Neural cell (in vitro differentiated cells): ENCODE results near the gene GRIN2C. TPM values are rescaled to one million over a fixed set of nuclear protein-coding genes. Genes with fewer than 3 reads are reported as not detected.

Source experiments
- H2AFZ ChIP-seq: fragments of 200-600, 300-800 bp; sonication (generic), shearing (Covaris generic); 2 replicates; pipeline ENCODE4 v1.6.0; 2014; ENCODE audit warnings: low read depth, mild to moderate bottlenecking, antibody characterized with exemption, low read length, moderate library complexity
- H3F3A ChIP-seq: fragments of 200-600 bp; shearing (Covaris generic); 2 replicates; pipeline ENCODE4 v1.6.1; 2016; ENCODE audit warnings: mild to moderate bottlenecking, moderate library complexity, mixed read lengths, antibody characterized with exemption, low read length; ENCODE audit not compliant: insufficient read depth, poor library complexity, severe bottlenecking
- H3K27ac ChIP-seq: fragments of 200-600, 300-800 bp; sonication (generic), shearing (Covaris generic); 2 replicates; pipeline ENCODE4 v1.5.1; 2014; ENCODE audit warnings: mild to moderate bottlenecking, low read length, moderate library complexity
- H3K27me3 ChIP-seq: fragments of 300-800, 200-600 bp; sonication (generic), shearing (Covaris generic); 2 replicates; pipeline ENCODE4 v1.6.0; 2014; ENCODE audit warnings: mild to moderate bottlenecking, low read depth, low read length, moderate library complexity; ENCODE audit not compliant: insufficient read depth
- H3K36me3 ChIP-seq: fragments of 300-800, 200-600 bp; sonication (generic), shearing (Covaris generic); 2 replicates; pipeline ENCODE4 v1.5.1; 2014; ENCODE audit warnings: mild to moderate bottlenecking, antibody characterized with exemption, low read length, moderate library complexity; ENCODE audit not compliant: insufficient read depth
- H3K4me2 ChIP-seq: fragments of 300-800, 200-600 bp; sonication (generic), shearing (Covaris generic); 2 replicates; pipeline ENCODE4 v1.6.0; 2014; ENCODE audit warnings: mild to moderate bottlenecking, low read length
- H3K4me3 ChIP-seq: fragments of 300-800, 200-600 bp; sonication (generic), shearing (Covaris generic); 2 replicates; pipeline ENCODE4 v1.5.1; 2014; ENCODE audit warnings: mild to moderate bottlenecking, low read length, moderate library complexity
- H3K79me2 ChIP-seq: fragments of 200-600 bp; shearing (Covaris generic); replicated peaks from 2 replicates; pipeline ENCODE4 v1.6.0; 2014; ENCODE audit warnings: mild to moderate bottlenecking, low read length, moderate library complexity; ENCODE audit not compliant: insufficient read depth
- H3K9ac ChIP-seq: fragments of 300-800, 200-600 bp; sonication (generic), shearing (Covaris generic); 2 replicates; pipeline ENCODE4 v1.6.1; 2016; ENCODE audit warnings: mild to moderate bottlenecking, low read length, mixed read lengths
- H3K9me2 ChIP-seq: fragments of 200-600 bp; shearing (Covaris generic); 2 replicates; pipeline ENCODE4 v1.6.1; 2016; ENCODE audit warnings: mild to moderate bottlenecking, low read length, mixed read lengths; ENCODE audit not compliant: insufficient read depth
- H3K9me3 ChIP-seq: fragments of 200-600, 300-800 bp; sonication (generic), shearing (Covaris generic); 2 replicates; pipeline ENCODE4 v1.6.1; 2016; ENCODE audit warnings: mild to moderate bottlenecking, mixed run types, low read length, moderate library complexity, mixed read lengths
- H4K20me1 ChIP-seq: fragments of 200-600 bp; shearing (Covaris generic); 2 replicates; pipeline ENCODE4 v1.6.1; 2016; ENCODE audit warnings: mild to moderate bottlenecking, mixed run types; ENCODE audit not compliant: insufficient read depth
- EP300 ChIP-seq: fragments of 450-650 bp; conservative IDR thresholded peaks from 2 replicates; pipeline ENCODE4 v1.6.1; 2014; ENCODE audit warnings: antibody characterized with exemption, mild to moderate bottlenecking, moderate library complexity; ENCODE audit not compliant: poor library complexity, severe bottlenecking
- EZH2 ChIP-seq: fragments of 200-600, 300-800 bp; shearing (Covaris generic), sonication (generic); IDR thresholded peaks from 2 replicates; pipeline ENCODE4 v1.6.1; 2014; ENCODE audit warnings: antibody characterized with exemption, low read length, borderline replicate concordance, mild to moderate bottlenecking; ENCODE audit not compliant: insufficient read depth, poor library complexity, severe bottlenecking
- MXI1 ChIP-seq: fragments of 450-650 bp; conservative IDR thresholded peaks from 2 replicates; pipeline ENCODE4 v1.6.1; 2014; ENCODE audit warnings: antibody characterized with exemption, mild to moderate bottlenecking; ENCODE audit not compliant: poor library complexity, severe bottlenecking
- POLR2AphosphoS5 ChIP-seq: IDR thresholded peaks from 2 replicates; pipeline ENCODE4 v1.6.1; 2012
- RAD21 ChIP-seq: fragments of 450-650 bp; conservative IDR thresholded peaks from 2 replicates; pipeline ENCODE4 v1.6.1; 2014; ENCODE audit warnings: antibody characterized with exemption, mild to moderate bottlenecking, moderate library complexity
- SMC3 ChIP-seq: fragments of 450-650 bp; conservative IDR thresholded peaks from 2 replicates; pipeline ENCODE4 v1.6.1; 2014; ENCODE audit warnings: antibody characterized with exemption, mild to moderate bottlenecking, moderate library complexity; ENCODE audit not compliant: poor library complexity
- TAF1 ChIP-seq: IDR thresholded peaks from 2 replicates; pipeline ENCODE4 v1.6.1; 2012; ENCODE audit warnings: low read depth
- polyA plus RNA-seq: library from polyadenylated mRNA; depleted of rRNA; stranded (reverse); fragments of >200 nt; gene quantifications from 2 replicates; pipeline ENCODE4 v1.2.3, GENCODE V29; 2014
- TF ChIP-seq, protein P1 (sequence below): fragments of 450-650 bp; IDR thresholded peaks from 2 replicates; pipeline ENCODE4 v1.5.1; 2014; ENCODE audit warnings: antibody characterized with exemption, mild to moderate bottlenecking, moderate library complexity; ENCODE audit not compliant: poor library complexity, severe bottlenecking
- TF ChIP-seq, protein P2 (sequence below): IDR thresholded peaks from 2 replicates; pipeline ENCODE4 v1.6.1; 2012; ENCODE audit warnings: borderline replicate concordance

Gene GRIN2C
- polyA plus RNA-seq, 1 donor from 2014 or later: 0.04 TPM

DNA sequence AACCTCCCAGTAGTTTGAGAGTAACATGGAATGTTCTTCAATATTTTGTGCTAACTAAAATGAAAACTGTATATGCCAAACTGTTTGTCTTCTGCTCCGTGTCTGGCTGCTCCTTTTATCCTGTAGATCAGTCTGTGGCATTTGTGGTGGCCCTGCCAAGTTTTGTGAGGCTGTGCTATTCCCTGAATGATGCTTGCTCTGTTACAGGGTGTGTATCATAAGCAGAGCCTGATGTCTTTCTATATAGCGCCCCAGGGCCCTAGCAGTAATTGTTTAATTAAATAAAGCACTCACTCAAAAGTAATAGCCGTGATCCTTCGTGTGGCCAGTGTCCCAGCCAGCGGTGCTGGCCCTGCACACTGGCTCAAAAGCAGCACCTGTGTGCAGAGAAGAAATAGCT, 55.7 kb downstream of the GRIN2C start:
- no peaks in the 10 kb centered on the region for H4K20me1 ChIP-seq
- no peak overlapping the region for H3K9ac ChIP-seq
- TF ChIP-seq, protein P1, sequence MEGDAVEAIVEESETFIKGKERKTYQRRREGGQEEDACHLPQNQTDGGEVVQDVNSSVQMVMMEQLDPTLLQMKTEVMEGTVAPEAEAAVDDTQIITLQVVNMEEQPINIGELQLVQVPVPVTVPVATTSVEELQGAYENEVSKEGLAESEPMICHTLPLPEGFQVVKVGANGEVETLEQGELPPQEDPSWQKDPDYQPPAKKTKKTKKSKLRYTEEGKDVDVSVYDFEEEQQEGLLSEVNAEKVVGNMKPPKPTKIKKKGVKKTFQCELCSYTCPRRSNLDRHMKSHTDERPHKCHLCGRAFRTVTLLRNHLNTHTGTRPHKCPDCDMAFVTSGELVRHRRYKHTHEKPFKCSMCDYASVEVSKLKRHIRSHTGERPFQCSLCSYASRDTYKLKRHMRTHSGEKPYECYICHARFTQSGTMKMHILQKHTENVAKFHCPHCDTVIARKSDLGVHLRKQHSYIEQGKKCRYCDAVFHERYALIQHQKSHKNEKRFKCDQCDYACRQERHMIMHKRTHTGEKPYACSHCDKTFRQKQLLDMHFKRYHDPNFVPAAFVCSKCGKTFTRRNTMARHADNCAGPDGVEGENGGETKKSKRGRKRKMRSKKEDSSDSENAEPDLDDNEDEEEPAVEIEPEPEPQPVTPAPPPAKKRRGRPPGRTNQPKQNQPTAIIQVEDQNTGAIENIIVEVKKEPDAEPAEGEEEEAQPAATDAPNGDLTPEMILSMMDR: no peak
- TF ChIP-seq EP300: no peak
- TF ChIP-seq SMC3: no peak
- TF ChIP-seq TAF1: no peak
- no peak for TF ChIP-seq MXI1
- no peak for TF ChIP-seq EZH2
- TF ChIP-seq, protein P2, sequence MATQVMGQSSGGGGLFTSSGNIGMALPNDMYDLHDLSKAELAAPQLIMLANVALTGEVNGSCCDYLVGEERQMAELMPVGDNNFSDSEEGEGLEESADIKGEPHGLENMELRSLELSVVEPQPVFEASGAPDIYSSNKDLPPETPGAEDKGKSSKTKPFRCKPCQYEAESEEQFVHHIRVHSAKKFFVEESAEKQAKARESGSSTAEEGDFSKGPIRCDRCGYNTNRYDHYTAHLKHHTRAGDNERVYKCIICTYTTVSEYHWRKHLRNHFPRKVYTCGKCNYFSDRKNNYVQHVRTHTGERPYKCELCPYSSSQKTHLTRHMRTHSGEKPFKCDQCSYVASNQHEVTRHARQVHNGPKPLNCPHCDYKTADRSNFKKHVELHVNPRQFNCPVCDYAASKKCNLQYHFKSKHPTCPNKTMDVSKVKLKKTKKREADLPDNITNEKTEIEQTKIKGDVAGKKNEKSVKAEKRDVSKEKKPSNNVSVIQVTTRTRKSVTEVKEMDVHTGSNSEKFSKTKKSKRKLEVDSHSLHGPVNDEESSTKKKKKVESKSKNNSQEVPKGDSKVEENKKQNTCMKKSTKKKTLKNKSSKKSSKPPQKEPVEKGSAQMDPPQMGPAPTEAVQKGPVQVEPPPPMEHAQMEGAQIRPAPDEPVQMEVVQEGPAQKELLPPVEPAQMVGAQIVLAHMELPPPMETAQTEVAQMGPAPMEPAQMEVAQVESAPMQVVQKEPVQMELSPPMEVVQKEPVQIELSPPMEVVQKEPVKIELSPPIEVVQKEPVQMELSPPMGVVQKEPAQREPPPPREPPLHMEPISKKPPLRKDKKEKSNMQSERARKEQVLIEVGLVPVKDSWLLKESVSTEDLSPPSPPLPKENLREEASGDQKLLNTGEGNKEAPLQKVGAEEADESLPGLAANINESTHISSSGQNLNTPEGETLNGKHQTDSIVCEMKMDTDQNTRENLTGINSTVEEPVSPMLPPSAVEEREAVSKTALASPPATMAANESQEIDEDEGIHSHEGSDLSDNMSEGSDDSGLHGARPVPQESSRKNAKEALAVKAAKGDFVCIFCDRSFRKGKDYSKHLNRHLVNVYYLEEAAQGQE: no peak
- no peak for TF ChIP-seq RAD21
- no peak for TF ChIP-seq POLR2AphosphoS5
- H3K4me3 ChIP-seq: no peak overlapping the region
- H2AFZ ChIP-seq: no peak overlapping the region
- no peak overlapping the region for H3K27ac ChIP-seq
- H3F3A ChIP-seq: no peaks in the 10 kb centered on the region
- H3K9me2 ChIP-seq: no peaks in the 10 kb centered on the region
- no peaks in the 10 kb centered on the region for H3K9me3 ChIP-seq
- no peaks in the 10 kb centered on the region for H3K27me3 ChIP-seq
- H3K79me2 ChIP-seq: no peaks in the 10 kb centered on the region
- no peaks in the 10 kb centered on the region for H3K36me3 ChIP-seq
- no peak overlapping the region for H3K4me2 ChIP-seq

DNA sequence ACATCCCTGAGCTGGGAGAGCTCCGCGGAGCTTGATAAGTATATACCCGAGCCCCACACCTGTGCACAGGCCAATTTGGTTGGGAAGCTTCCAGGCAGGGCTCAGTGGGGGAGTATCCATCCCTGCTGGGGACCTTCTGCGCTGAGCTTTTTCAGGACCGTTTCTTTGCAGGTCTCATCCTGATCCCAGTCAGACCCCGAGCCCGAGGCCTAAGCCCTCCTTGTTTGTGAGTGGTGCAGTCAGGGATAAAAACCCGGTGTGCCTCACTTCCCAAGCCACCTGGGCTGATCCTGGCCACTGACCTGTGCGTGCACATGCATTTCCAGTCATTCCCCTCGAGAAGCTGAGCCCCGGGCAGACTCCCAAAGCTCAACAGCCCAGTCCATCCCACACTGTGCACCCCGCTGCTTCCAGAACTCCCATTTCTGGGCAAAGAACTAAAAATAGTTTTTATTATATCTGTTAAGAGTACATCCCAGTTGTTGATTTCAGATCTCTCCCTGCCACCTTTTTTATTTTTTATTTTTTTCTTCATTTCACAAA, 56.2 kb downstream of the GRIN2C start:
- Histone ChIP-seq H3K79me2 (no peaks in the 10 kb centered on the region), H4K20me1 (no peaks in the 10 kb centered on the region), H3K4me3 (no peak overlapping the region), H3K27ac (no peak overlapping the region), H3K27me3 (no peaks in the 10 kb centered on the region), H3K36me3 (no peaks in the 10 kb centered on the region), H3K9me3 (no peaks in the 10 kb centered on the region), H3K9me2 (no peaks in the 10 kb centered on the region), H2AFZ (no peak overlapping the region), H3K4me2 (no peak overlapping the region), H3F3A (no peaks in the 10 kb centered on the region), H3K9ac (no peak overlapping the region)
- no peak for TF ChIP-seq POLR2AphosphoS5
- TF ChIP-seq EZH2: no peak
- TF ChIP-seq, protein P1: no peak
- TF ChIP-seq RAD21: no peak
- no peak for TF ChIP-seq MXI1
- no peak for TF ChIP-seq EP300
- TF ChIP-seq TAF1: no peak
- TF ChIP-seq, protein P2: no peak
- TF ChIP-seq SMC3: no peak
